Fibroblast of the aortic adventitia (primary cell): Measurements from ENCODE around the gene HRH4. TPM values are rescaled to one million over a fixed set of nuclear protein-coding genes. Genes with fewer than 3 reads are reported as not detected.
A peak's percentile ranks its signal among the peaks of the same experiment; 100 is the strongest.

ENCODE experiments used
- DNase-seq: peaks from one replicate; pipeline ENCODE4 v3.0.0-alpha.2; 2010; ENCODE audit warnings: low read depth
- H3K4me3 ChIP-seq: 2 replicates; pipeline ENCODE4 v1.5.1; 2011; ENCODE audit warnings: low read depth, mild to moderate bottlenecking, control low read depth, low read length, moderate library complexity
- total RNA-seq: library from RNA; depleted of rRNA; stranded (reverse); fragments of >200 nt; gene quantifications from 2 replicates; pipeline ENCODE4 v1.2.3, GENCODE V29; 2012; ENCODE audit warnings: low replicate concordance
- TF ChIP-seq, protein P1 (sequence below): IDR thresholded peaks from 2 replicates; pipeline ENCODE4 v1.5.1; 2011; ENCODE audit warnings: mild to moderate bottlenecking, low read length, control low read depth, inconsistent platforms; ENCODE audit not compliant: insufficient read depth

Gene HRH4, protein sequence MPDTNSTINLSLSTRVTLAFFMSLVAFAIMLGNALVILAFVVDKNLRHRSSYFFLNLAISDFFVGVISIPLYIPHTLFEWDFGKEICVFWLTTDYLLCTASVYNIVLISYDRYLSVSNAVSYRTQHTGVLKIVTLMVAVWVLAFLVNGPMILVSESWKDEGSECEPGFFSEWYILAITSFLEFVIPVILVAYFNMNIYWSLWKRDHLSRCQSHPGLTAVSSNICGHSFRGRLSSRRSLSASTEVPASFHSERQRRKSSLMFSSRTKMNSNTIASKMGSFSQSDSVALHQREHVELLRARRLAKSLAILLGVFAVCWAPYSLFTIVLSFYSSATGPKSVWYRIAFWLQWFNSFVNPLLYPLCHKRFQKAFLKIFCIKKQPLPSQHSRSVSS
- total RNA-seq: under 0.01 TPM in 1 of 2 replicates, not detected in the other

DNA sequence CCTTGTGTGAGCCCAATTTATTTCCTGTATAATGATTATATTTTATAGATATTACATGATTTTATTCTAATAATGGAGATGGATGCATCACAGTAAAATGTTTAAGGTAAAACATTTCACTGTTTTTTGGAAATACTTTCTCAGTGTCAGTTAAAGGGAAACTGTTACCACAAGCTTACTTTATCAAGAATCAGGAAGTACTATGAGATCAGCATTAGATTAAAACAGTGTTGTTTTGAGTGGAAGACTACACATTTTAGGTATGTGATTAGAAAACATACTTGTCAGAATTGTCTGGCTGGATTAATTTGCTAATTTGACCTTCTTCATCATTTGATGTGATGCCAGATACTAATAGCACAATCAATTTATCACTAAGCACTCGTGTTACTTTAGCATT, at the start of gene HRH4:
HRH4 (plus strand) TSS at position 250 of the 400 bp plus-strand sequence; CDS start at position 342, 92 bp downstream.
- no peak within 1 kb of the TSS for H3K4me3 ChIP-seq
- TF ChIP-seq, protein P1, sequence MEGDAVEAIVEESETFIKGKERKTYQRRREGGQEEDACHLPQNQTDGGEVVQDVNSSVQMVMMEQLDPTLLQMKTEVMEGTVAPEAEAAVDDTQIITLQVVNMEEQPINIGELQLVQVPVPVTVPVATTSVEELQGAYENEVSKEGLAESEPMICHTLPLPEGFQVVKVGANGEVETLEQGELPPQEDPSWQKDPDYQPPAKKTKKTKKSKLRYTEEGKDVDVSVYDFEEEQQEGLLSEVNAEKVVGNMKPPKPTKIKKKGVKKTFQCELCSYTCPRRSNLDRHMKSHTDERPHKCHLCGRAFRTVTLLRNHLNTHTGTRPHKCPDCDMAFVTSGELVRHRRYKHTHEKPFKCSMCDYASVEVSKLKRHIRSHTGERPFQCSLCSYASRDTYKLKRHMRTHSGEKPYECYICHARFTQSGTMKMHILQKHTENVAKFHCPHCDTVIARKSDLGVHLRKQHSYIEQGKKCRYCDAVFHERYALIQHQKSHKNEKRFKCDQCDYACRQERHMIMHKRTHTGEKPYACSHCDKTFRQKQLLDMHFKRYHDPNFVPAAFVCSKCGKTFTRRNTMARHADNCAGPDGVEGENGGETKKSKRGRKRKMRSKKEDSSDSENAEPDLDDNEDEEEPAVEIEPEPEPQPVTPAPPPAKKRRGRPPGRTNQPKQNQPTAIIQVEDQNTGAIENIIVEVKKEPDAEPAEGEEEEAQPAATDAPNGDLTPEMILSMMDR: no peak
- DNase-seq: no peak

DNA sequence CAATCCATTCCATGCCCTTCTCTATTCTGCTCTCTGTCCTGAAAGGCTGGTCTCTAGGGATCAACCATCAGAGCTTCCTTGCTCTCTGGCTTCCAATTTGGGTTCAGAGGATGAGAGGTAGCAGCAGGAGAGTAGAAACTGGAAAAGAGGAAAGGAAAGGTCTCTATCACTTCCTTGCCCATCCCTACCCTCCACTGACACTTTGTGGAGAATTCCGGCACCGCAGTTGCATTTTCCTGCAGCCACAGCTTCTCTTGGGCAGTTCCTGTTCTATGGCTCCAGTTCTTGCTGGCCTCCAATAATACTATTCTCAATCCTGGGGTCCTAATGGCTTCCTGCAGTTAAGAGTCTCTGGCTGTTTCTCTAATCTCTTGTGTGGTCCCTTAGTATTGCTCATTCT, 47.3 kb upstream of the HRH4 start:
- TF ChIP-seq, protein P1: peak; percentile 46
- DNase-seq: peak; percentile 27
- H3K4me3 ChIP-seq: no peak overlapping the region

DNA sequence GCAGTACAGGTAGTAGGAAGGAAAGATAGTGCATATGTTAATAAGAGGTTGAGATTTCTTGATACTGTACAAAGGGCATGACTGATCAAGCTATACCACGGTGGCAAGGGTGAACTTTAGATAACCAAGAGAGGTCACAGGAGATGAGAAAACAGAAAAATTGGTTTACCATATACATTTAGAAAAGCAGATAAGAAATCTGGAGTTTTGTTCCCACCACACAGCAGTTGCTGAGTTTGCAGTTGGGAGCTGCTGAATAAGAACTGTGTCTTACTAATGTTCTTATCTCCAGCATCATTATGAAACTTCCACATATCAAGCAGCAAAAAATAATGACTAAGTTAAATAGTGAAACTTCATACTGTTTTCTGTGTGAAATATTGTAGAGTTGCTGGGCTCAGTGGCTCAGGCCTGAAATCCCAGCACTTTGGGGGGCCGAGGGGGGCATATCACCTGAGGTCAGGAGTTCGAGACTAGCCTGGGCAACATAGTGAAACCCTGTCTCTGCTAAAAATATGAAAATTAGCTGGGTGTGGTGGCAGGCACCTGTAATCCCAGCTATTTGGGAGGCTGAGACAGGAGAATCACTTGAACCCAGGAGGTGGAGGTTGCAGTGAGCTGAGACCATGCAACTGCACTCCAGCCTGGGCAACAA, 46.0 kb upstream of the HRH4 start:
- H3K4me3 ChIP-seq: no peak overlapping the region
- TF ChIP-seq, protein P1: no peak
- no peak for DNase-seq

DNA sequence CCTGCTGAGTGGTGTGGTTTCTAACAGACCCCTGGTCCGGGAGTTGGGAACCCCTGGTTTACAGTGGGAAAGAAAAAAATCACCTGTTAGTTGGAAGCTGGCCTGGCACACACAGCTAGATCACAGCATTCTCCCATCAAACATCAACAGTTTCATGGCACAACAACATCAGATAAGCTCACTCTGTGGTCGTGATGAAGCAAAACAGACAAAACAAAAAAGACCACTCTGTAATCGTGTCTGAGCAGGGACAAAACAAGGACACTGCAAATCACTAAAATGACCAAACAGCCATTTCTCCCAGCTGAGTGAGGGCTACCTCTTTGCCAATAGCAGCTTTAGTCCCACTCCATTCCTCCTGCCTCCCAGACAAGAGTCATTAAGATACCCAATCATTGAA, 43.0 kb upstream of the HRH4 start:
- H3K4me3 ChIP-seq: no peak overlapping the region
- DNase-seq: no peak
- TF ChIP-seq, protein P1: no peak

DNA sequence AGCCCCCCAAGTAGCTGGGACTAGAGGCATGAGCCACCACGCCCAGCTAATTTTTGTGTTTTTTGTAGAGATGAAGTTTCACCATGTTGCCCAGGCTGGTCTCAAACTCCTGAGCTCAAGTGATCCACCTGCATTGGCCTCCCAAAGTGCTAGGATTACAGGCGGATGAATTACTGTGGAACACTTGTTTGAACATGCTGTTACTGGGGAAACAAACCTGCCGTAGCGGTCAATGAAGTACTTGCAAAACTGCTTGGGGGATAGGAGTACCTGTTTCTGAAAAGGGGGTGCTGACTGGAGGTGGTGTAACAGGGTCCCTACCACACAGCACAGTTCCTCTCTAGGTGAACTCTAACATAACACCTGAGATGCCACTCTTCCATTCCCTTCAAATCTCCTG, 39.9 kb upstream of the HRH4 start:
- H3K4me3 ChIP-seq: no peak overlapping the region
- TF ChIP-seq, protein P1: no peak
- DNase-seq: no peak

DNA sequence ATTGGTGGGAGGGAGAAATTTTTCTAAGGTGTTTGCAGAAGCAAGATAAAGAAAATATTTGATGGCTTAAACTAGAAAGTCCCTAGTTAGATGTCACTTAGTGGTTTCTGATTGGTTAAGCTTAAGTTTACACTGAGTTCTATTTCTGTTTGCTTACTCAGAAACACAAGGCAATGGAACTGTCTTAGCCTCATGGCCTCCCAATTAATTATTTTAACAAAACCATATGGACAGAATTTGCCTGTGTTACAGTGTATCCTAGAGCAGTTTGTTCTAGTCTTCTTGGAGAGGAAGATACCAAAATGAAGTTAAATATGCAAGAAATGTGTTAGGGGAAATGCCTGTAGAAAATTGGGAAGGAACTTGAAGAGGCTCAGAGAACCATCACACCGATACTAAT, 38.6 kb upstream of the HRH4 start:
- TF ChIP-seq, protein P1: no peak
- no peak for DNase-seq
- no peak overlapping the region for H3K4me3 ChIP-seq

DNA sequence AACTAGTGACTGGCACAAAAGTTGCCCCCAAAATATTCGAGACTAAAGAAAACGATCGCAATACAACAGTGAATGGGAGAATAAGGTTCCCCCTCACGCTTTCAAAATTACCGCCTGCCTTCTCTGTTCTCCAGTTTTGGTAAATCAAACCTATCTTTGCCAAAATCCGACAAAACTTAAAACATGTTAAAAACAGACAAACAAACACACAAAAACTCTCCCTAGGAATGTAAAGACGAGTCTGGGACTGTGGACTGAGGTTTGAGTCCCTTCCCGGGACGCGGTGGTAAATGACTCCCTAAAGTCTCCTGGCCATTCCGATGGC, 34.4 kb upstream of the HRH4 start:
- peak overlapping the region; percentile 77 for H3K4me3 ChIP-seq
- TF ChIP-seq, protein P1: no peak
- no peak for DNase-seq
